Measurements from ENCODE around the gene DPM2.
A peak's percentile ranks its signal among the peaks of the same experiment; 100 is the strongest.

The DPM2 gene, protein sequence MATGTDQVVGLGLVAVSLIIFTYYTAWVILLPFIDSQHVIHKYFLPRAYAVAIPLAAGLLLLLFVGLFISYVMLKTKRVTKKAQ

DNA sequence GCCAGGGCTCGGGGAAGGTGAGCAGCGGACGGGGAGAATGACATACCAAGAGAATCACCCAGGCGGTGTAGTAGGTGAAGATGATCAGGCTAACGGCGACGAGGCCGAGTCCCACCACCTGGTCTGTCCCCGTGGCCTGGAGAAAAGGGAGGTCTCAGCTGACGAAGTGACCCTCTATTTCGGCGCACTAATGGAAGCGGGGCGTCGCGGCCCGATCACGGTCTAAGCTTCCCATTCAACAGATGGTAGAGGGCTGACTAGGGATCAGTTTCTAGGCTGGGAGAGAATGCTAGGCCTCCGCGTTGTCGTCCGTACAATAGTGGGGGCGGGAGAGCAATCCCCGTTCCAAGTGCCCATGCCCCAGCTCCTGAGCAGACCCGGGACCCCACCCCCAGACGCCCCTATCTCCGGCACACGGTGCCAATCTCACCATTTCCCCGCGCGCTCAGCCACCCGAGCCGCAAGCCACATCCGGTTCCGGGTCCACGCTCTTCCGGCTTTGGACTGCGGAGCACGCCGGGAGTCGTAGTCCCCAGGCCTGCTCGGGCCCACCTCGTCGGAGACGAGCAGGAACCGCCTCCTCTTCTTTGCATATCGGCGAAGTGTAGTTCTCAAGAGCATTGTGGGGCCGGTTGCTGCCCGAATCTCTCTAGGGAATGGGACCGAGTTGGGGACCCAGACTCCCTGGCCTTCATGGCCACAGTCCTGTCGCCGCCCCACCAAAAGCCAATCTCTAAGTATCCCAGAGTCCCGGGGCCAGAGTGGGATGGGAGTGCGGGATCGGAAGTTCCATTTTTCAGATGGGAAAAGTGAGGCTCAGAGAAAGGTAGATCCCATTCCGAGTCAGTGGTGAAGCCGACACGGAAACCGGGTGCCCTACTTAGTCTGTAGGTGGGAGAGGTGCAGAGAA, at the start of gene DPM2:
TSS of gene DPM2 (minus strand) at position 467 of the 910 bp plus-strand sequence. CDS start at position 433, 34 bp downstream.
- DNase-seq: peak; percentile 28 to 76 (median 72)

DNA sequence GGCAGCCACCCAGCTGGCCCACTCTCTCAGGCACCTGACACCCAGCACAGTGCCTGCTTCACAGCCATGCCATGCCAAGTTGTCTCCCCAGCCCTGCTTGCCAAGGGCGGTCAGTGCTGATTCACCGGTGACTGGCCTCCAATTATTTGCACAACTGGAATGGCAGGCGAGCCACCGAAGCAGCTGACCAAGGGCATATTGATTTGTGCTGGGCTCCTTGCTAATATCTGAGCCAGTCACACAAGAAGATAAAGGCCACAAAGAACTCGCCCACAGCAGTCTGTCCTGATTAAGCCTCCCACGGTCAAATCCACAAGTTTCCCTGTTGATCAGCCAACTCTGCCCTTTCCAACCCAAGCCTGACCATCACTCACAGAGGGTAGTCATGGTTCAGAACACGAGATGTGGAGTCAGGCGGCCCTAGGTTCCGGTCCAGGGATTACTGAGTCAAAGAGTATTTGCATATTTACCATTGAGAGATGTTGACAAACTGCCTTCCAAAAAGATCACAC, 49.5 kb upstream of the DPM2 start:
- DNase-seq: no peak

DNA sequence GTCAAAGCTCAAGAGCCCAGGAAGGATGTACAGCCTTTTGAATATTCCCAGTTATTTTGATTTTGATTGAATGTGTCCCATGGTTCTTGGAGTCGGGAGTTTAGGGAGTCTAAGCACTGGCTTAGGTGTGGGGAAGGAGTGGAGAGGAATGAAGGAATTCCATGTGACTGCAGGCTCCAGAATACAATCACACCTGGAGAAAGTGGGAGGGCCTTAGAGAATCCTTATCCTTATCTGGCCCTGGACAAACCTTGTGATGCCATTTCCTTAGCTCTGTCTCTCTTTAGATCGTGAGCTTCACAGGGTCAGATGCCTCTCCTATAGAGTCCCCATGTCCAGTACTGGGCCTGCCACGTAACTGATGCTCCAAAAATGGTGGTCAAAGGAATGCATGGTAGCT, 47.4 kb upstream of the DPM2 start:
- DNase-seq: no peak

DNA sequence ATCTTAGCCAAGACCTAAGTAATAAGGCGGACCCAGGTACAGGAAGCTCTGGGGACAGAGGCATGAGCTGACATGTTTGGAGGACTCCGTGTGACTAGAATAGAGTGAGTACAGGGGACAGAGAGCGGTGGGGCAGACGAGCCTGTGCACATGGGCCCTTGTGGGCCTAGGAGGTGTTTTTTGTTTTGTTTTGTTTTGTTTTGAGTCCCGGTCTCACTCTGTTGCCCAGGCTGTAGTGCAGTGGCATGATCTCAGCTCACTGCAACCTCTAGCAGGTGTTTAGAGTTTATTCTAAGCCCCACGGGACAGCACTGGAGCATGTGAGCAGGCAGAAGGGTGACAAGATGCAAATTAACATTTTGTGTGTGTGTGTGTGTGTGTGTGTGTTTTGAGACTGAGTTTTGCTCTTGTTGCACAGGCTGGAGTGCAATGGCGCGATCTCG, 46.2 kb upstream of the DPM2 start:
- no peak for DNase-seq

DNA sequence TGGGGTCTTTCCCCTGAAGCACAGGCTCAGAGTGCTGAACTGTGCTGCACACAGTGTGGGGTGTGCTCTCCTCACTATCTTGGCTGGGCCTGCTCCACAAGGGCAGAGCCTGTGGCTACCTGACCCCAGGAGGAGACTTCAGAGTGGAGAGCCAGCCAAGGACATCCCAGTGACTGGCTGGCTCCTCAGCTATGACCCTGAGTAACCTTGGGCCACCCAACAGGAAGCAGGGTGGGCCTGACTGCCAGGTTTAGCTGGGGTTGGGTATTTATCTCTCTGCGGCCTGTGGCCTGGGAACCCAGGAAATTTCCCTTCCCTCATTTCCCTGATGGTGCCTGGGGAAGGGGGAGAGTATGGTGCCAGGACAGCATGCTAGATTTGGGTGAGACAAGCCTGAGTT, 45.3 kb upstream of the DPM2 start:
- no peak for DNase-seq

DNA sequence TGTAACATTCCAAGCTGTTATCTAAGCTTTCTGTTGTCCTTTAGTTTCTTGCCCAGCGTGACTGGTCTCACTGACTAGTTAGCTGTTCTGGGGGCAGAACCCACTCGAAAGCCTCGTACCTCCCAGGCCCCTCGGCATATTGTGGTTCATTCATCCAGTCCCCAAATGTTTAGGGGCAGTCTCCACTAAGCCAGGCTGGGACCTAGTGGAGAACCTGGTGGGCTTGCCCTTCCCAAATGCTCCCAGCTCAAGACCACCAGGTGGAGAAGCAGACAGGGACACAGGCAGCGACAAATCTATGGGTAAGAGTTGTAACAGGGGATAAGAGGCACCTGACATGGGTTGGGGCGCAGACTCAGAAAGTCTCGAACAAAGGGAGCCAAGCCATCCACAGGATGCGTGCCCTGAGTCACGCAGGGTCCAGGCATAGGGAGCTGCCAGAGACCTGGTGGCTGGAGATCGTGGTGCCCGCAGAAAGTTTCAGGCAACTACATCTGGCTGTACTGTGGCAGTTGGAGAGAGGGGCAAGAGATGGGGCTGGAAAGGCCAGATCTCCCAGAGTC, 44.0 kb upstream of the DPM2 start:
- DNase-seq: peak in 1 of 4 experiments; percentile 36

DNA sequence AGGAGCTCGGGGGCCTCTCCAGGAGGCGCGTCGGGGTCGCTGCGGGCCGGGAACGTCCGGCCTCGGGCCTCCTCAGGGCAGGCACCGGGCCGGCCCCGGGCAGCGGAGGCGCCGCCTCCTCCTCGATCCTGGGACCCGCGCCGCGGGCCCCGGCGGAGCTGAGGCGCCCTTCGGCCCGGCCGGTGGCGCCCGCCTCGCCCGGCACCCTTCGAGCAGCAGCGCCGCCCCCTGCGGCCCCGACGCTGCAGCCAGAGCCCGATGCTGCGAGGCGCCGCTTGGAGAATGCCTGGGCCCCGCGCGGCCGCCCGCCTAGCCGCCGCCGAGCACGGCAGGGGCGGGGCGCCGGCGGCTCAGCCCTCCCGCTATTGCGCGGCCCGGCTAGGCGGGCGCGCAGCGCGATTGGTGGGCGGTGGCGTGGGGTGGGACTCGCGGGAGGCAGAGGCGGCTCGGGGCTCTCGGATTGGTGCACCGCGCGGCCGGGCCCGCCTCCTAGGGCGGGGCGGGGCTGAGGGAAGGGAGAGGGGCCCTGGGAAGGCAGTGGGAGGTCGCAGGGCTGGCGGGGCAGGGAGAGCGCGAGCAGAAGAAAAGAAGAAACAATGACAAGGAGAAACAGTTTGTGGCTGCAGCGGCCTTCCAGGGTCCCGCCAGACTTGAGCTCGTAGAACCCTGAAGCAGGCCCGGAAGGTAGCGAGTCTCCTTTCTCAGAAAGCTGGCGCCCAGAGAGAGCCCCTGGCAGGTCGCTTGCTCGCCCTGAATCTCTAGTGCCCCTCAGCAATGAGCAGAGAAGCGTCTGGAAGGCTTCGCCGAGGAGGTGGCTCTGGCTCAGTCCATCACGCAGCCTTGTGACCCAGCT, 43.3 kb upstream of the DPM2 start, which contains the start of gene EEIG1:
TSS of gene EEIG1 (minus strand) at position 284 of the 853 bp plus-strand sequence. CDS start 852 bp downstream, outside the sequence.
- DNase-seq: peak; percentile 80 to 98 (median 93)

DNA sequence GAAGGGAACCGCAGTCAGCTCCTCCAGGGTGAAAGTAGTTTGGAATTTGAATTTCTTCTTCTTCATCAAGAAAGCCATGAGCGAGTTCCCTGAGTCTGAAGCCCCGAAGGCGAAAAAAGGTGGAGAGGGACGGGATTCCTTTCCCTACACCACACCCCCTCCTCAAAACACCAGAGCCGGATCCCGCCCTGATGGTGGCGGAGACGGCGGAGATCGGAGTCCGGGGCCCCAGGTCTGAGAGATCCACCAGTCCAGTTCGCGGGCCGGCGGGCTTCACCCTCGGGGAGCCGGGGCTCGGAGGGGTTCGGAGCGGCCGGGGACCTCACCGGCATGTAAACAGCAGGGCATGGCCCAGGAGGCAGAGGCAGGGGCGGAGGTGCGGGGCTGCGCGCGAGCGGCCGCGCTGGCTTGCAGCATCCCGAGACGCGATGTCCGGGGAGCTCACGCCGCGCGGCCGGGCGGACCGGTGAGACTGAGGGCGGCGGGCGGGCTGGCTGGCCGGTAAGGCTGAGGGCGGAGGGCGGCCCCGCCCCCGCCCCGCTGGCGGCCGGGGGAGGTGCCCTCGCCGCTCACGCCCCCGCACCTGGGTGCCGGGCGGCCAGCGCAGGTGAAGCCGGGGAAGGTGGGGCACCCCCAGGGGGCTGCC, 42.5 kb upstream of the DPM2 start:
- DNase-seq: peak in 1 of 4 experiments; percentile 47

DNA sequence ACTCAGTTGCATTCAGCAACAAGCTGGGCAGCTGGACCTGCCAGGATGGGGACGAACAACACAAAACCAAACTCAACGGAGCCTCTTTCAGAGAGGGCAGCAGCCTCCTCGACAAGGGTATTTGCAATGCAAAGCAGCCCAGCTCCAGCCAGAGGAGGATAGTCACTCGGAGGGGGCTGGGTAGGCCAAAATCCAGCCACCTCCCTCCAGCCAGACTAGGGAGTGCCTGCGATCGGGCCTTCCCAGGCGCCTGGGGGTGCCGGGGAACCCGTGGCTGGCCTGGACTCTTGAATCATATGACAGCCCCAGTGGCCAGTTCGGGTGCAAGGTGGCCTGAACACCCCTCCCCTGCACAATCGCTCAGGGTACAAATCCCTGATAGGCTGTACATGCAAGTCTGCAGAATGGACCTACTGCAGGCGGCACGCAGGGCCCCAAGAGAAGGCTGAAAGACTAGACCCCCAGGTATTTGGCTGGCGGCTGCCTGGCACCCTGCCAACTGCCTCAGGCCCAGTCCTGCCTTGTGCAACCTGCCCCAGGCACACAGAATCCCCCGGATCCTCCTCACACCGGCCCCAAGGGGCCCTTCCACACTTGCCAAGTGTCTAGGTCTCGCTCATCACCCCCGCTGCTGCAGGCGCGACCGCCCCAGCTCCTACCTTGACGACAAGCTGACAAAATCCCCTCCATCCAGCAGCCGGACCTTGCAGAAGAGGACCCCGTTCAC, 41.8 kb upstream of the DPM2 start:
- no peak for DNase-seq

DNA sequence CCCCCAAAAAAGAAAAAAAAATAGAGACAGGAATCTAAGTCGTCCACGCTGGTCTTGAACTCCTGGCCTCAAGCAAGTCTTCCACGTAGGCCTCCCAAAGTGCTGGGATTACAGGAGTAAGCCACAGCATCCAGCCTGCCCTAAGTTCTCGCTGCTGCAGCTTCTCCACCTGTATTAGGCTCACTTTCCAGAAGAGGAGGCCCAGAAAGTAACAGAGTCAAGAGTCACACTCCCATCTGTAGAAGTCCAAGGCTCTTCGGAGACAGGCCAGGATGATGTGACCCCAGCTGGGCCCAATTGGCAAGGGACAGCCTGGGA, 41.3 kb upstream of the DPM2 start:
- DNase-seq: no peak

DNA sequence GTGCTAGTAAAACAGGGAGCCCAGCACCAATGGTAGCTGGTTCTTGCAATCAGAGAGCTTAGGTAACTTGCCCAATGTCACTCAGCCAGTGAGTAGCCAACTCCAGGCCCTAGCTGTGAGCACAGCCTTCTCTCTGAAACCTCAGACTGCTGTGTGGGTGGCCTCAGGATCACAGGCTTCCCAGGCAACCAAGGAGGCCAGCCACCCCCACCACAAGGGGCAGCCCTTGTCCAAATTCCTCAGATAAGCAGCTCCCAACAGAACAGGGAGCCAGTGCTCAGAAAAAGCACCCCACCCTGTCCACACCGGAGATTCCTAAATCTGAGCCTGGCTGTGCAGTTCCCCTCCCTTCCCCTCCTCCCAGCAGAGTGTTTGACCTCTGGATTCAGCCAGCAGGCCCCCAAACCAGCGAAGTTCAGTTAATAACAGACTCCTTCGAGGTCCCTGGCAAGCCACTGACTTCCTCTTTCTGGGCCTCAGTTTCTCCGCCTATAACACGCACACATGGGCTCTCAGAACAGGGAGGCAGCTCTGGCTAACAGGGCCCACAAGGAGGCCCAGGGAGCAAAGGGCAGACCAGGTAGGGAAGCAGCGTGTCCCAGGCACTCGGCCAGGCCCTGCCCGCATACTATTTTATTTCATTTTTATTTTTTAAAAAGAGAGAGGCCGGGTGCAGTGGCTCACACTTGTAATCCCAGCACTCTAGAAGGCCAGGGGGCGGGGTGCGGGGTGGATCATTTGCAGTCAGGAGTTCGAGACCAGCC, 40.4 kb upstream of the DPM2 start:
- no peak for DNase-seq

DNA sequence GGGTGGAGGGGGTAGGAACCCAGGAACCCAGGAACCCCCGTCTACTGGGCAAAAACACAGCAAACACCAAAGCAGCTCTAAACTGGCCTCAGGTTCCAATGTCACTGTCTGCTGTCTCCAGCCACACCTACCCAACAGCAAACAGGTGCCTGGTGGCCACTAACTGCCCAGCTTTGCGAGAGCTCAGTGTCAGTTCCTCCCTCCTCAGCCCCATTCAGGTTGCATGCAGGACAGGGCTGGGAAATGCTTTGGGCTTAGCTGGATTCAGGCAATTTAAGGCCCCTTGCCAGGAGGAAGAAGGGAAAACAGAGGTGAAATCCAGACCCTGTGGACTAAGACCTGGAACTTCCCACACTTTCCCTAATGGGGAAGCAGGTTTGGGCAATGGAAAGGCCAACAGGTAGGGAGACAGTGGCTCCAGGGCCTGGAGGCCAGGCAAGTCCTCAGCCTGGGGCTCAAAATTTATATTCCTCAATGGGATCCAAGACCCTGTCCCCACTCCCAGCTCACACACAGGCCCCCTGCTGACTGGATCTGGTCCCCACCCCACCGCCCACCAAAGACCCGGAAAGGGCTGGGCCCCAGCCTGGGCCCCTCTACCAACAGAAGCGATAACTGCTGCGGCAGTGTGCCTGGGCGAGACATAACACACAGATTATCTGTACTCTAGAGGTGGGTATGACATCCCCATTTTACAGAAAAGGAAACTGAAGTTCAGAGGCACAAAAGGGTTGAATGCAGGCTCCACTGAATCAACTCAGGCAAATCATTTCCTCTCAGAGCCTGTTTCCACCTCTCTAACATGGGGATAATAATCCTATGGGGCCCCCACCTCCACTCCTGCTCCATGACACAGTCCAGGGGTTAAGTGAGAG, 39.6 kb upstream of the DPM2 start:
- no peak for DNase-seq

DNA sequence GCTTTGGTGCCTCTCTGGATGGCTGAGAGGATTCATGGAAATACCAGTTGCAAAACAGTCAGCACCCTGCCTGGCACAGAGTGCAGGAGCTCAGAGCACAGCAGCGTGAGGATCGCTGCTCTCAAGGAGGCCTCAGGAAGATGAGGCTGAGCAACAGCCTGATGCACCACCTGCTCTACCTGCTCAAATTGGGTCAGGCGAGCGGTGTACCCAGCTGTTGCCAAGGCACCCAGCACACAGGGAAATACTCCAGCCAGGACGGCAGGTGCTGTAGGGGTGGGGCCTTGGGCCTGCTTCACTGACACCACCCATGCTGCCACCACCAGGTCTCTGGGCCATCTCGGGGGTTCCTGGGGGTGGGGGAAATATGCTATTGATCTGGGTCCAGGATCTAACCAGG, 38.8 kb upstream of the DPM2 start:
- no peak for DNase-seq

DNA sequence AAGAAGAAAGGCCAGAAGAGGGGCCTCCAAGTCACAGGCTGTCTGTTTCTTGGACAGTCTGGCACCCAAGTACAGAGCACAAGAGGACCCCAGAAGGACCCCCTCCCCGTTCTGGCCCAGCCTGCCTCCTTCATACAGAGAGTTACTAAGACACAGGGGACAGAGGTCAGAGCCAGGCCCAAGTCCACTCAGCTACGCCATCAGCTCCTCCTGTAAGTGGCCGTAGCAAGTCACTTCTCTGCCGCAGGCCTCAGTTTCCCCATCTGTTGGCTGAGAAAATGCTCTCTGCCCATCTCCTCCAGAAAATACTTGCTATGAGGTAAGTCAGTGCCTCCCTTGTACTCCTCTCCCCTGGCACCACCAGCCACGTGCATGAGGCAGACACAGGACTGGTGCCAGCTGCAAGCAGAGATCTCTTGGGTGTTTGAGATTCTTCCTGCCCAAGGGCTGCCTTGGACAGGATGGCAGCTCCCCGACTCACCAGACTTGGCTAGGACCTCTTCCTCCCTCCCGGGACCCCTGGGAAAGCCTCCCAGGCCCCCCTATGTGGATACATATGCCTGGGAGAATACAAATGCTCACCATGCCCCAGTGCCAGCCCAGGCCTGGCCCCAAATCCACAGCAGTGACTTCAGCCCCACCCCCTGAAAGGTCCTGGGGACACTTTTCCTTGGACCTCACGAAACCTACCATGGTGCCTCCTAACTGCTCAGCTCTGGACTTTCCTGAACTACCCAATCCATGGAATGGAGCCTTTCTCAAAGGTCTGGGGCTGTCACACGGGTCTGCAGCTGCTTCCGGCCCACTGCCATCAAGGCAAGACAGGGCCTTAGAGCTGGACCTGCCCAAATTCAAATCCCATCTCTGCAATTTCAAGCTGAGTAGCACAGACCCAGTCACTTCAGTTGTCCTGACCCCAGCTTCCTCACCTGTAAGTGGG, 38.0 kb upstream of the DPM2 start:
- no peak for DNase-seq

DNA sequence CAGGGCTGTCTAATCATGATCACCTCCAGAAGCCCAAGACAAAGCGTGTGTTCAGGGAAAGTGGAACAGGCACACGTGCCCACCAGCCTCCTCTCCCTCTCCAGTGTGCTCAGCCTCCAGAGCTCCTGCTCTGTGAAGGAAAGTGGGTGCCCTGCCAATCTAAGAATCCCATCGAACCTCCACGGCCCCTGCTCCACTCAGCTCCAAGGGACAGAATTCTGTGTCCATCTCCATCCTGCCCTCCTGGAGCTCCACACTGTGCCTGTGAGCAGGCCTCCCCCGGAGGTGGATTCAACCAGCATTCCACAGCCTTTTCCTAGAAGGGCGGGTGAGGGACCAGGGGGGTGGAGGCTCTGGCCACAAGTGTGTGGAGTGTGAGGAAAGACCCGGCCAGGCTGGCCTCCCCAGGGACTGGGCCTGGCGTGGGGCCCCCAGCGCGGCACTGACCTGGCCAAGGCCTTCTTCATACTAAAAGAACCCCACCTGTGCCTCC, 37.2 kb upstream of the DPM2 start:
- DNase-seq: no peak

DNA sequence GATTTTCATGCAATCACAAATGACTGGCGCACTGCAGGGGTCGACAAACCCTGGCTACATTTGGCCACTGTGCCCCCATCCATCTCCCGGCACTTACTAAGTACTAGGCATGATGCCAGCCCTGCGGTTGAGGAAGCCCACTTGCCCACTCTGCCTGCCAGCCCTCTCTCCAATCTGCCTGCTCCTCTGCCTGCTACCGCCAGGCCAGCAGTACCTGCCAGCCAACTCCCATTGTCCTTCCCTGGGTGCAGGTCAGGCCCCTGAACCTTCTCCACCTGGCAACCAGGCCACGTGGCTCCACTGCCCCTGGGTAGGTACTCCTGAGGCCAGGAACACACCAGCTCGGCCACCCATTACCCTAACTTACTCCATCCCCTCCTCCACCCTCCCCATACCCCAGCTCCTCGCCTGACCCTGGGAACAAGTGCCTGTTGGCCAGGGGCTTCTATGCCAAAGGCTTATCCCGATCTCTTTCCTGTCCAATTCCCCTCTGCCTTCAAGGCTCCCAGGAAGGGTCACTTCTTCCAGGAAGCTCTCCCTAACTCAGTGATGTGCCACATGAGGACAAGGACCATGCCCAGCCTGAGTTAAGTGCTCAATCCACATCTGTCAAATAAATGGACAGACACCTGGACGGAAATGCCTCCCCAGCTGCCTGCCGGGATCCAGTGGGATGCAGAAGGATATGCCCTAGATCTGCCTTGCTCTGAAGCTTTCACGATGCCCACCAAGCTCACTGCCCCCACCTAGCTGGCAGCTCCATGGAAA, 36.5 kb upstream of the DPM2 start:
- no peak for DNase-seq

DNA sequence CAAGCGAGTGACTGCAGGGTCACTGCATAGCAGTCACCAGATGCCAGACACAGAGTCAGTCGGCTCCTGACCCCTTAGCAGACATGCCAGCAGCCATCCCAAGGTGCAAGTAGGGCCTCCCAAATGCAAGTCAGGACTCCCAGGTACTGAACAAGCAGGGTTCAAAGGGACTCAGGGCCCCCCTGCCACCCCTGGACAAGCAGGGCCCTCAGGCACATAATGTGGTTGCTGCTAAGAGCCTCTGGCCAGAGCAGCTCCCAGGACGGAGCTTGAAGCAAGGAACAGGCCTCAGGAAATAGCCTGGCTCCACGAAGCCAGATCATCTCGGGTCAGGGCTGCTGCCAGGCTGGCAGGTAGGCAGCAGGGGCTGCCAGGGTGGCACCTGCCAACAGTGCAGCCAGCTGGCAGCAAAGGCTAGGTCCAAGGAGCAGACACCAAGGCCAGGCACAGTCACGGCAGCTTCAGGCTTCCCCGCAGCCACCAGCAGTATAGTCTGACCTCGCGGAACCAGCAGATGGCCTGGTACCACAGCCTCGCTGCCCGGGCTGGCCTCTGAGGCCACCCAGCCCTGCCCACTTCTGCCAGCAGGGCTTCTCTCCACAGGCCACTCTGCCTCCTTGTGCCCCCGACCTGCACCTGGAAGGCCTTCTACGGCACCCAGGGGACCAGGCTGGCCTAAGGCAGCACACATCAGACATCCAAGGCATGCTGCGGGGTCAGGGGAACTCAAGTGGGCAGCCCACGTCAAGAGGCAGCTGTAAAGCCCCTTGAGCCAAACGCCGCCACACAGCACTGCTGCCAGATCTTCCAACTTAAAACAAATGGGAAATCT, 35.7 kb upstream of the DPM2 start:
- DNase-seq: no peak

Data from activated naive CD4-positive, alpha-beta T cell (primary cell).